ENCODE measurements around the gene DAAM2.

- TF ChIP-seq, protein P1, sequence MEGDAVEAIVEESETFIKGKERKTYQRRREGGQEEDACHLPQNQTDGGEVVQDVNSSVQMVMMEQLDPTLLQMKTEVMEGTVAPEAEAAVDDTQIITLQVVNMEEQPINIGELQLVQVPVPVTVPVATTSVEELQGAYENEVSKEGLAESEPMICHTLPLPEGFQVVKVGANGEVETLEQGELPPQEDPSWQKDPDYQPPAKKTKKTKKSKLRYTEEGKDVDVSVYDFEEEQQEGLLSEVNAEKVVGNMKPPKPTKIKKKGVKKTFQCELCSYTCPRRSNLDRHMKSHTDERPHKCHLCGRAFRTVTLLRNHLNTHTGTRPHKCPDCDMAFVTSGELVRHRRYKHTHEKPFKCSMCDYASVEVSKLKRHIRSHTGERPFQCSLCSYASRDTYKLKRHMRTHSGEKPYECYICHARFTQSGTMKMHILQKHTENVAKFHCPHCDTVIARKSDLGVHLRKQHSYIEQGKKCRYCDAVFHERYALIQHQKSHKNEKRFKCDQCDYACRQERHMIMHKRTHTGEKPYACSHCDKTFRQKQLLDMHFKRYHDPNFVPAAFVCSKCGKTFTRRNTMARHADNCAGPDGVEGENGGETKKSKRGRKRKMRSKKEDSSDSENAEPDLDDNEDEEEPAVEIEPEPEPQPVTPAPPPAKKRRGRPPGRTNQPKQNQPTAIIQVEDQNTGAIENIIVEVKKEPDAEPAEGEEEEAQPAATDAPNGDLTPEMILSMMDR (IDR thresholded peaks at IDR 0.05) = no peak
- TF ChIP-seq POLR2A (IDR thresholded peaks at IDR 0.05) = no peak
Observed at GRCh38 chr6:39806278-39806677, 14.1 kb downstream of the DAAM2 start.

Measured in body of pancreas (tissue), 4 donors.